Neural progenitor cell (in vitro differentiated cells): ENCODE measurements around the gene JAK3. TPM values are rescaled to one million over a fixed set of nuclear protein-coding genes. Genes with fewer than 3 reads are reported as not detected.

Experiments used
- DNase-seq: peaks from one replicate; pipeline ENCODE4 v3.0.0-alpha.2; 2016; ENCODE audit warnings: low spot score
- H2AFZ ChIP-seq: fragments of 200-600 bp; sonication (generic); replicated peaks from 2 replicates; pipeline ENCODE4 v1.6.1; 2016; ENCODE audit warnings: antibody characterized with exemption
- H3F3A ChIP-seq: fragments of 200-600 bp; sonication (generic); 2 replicates; pipeline ENCODE4 v1.6.1; 2016; ENCODE audit warnings: antibody characterized with exemption, low read depth
- H3K27ac ChIP-seq: fragments of 200-600 bp; sonication (generic); 2 replicates; pipeline ENCODE4 v1.5.1; 2016; ENCODE audit warnings: mild to moderate bottlenecking
- H3K27me3 ChIP-seq: fragments of 200-600 bp; sonication (generic); 2 replicates; pipeline ENCODE4 v1.6.1; 2016; ENCODE audit warnings: mild to moderate bottlenecking, moderate library complexity
- H3K36me3 ChIP-seq: fragments of 200-600 bp; sonication (generic); 2 replicates; pipeline ENCODE4 v1.5.1; 2016
- H3K4me1 ChIP-seq: fragments of 200-600 bp; sonication (generic); 2 replicates; pipeline ENCODE4 v1.6.1; 2016; ENCODE audit warnings: mixed run types
- H3K4me2 ChIP-seq: fragments of 200-600 bp; sonication (generic); 2 replicates; pipeline ENCODE4 v1.6.1; 2016
- H3K4me3 ChIP-seq: fragments of 200-600 bp; sonication (generic); 2 replicates; pipeline ENCODE4 v1.5.1; 2016
- H3K79me2 ChIP-seq: fragments of 200-600 bp; sonication (generic); 2 replicates; pipeline ENCODE4 v1.6.1; 2016; ENCODE audit warnings: low read depth
- H3K9ac ChIP-seq: fragments of 200-600 bp; sonication (generic); 2 replicates; pipeline ENCODE4 v1.6.1; 2016
- H3K9me3 ChIP-seq: fragments of 200-600 bp; sonication (generic); 2 replicates; pipeline ENCODE4 v1.5.1; 2016; ENCODE audit warnings: low read depth
- H4K20me1 ChIP-seq: fragments of 200-600 bp; sonication (generic); 2 replicates; pipeline ENCODE4 v1.6.1; 2016; ENCODE audit warnings: low read depth
- H3K27ac Mint-ChIP-seq: 3 replicates; pipeline ENCODE4 v1.8.0; 2021; ENCODE audit warnings: mixed read lengths
- H3K27me3 Mint-ChIP-seq: 2 replicates; pipeline ENCODE4 v1.8.0; 2022; ENCODE audit warnings: low read depth, mild to moderate bottlenecking, inconsistent platforms, moderate library complexity, mixed read lengths; ENCODE audit not compliant: insufficient read depth
- H3K36me3 Mint-ChIP-seq: 3 replicates; pipeline ENCODE4 v1.8.0; 2021; ENCODE audit warnings: mixed read lengths
- H3K4me1 Mint-ChIP-seq: 3 replicates; pipeline ENCODE4 v1.8.0; 2021; ENCODE audit warnings: mixed read lengths
- H3K4me3 Mint-ChIP-seq: 3 replicates; pipeline ENCODE4 v1.8.0; 2021; ENCODE audit warnings: mild to moderate bottlenecking, moderate library complexity, mixed read lengths
- H3K9me3 Mint-ChIP-seq: 3 replicates; pipeline ENCODE4 v1.8.0; 2020; ENCODE audit warnings: mixed read lengths
- CTCF ChIP-seq: fragments of 200-600 bp; sonication (generic); IDR thresholded peaks from 2 replicates; pipeline ENCODE4 v1.5.1; 2017; ENCODE audit warnings: antibody characterized with exemption, mild to moderate bottlenecking
- EZH2 ChIP-seq: fragments of 200-600 bp; sonication (generic); IDR thresholded peaks from 2 replicates; pipeline ENCODE4 v1.6.1; 2017; ENCODE audit warnings: antibody characterized with exemption, mild to moderate bottlenecking, moderate library complexity
- EZH2phosphoT487 ChIP-seq: fragments of 200-600 bp; sonication (generic); IDR thresholded peaks from 2 replicates; pipeline ENCODE4 v1.6.1; 2017; ENCODE audit warnings: antibody characterized with exemption
- total RNA-seq: library from RNA; depleted of rRNA; stranded (reverse); fragments of >200 nt; gene quantifications from 2 replicates; pipeline ENCODE4 v1.2.3, GENCODE V29; 2015; ENCODE audit warnings: low replicate concordance

Gene JAK3
- total RNA-seq, 1 donor from 2014 or later, result 3.4 TPM

- Mint-ChIP-seq H3K4me1 (peaks cover 27% of the 10 kb centered on the region), H3K36me3 (no peaks in the 10 kb centered on the region), H3K9me3 (no peaks in the 10 kb centered on the region), H3K27me3 (peaks cover 13% of the 10 kb centered on the region), H3K27ac (no peak overlapping the region), H3K4me3 (peak overlapping the region; percentile 28)
- TF ChIP-seq EZH2phosphoT487 (no peak), EZH2 (no peak), CTCF (no peak)
- H4K20me1 ChIP-seq, result no peaks in the 10 kb centered on the region
- H3K27ac ChIP-seq, result no peak overlapping the region
- H3K4me2 ChIP-seq, result no peak overlapping the region
- no peak overlapping the region for H2AFZ ChIP-seq
- H3F3A ChIP-seq, result peaks cover 3% of the 10 kb centered on the region
- no peak overlapping the region for H3K4me3 ChIP-seq
- DNase-seq, result no peak
- H3K4me1 ChIP-seq, result peaks cover 10% of the 10 kb centered on the region
- H3K9me3 ChIP-seq, result no peaks in the 10 kb centered on the region
- H3K9ac ChIP-seq, result no peak overlapping the region
- peaks cover 56% of the 10 kb centered on the region for H3K27me3 ChIP-seq
- H3K79me2 ChIP-seq, result no peaks in the 10 kb centered on the region
- H3K36me3 ChIP-seq, result no peaks in the 10 kb centered on the region
Measured at GRCh38 chr19:17840019-17840418, 7.8 kb downstream of the JAK3 start.

GRCh38 chr19:17837972-17838371 is 9.8 kb downstream of the JAK3 start:
- no peaks in the 10 kb centered on the region for H3K36me3 Mint-ChIP-seq

GRCh38 chr19:17836530-17836929 is 11.3 kb downstream of the JAK3 start:
- Mint-ChIP-seq H3K9me3 (no peaks in the 10 kb centered on the region), H3K36me3 (no peaks in the 10 kb centered on the region), H3K27me3 (peaks cover 14% of the 10 kb centered on the region), H3K27ac (no peak overlapping the region), H3K4me3 (no peak overlapping the region), H3K4me1 (peaks cover 32% of the 10 kb centered on the region)
- peaks cover 4% of the 10 kb centered on the region for H4K20me1 ChIP-seq
- no peak overlapping the region for H3K27ac ChIP-seq
- H3K27me3 ChIP-seq, result peaks cover 43% of the 10 kb centered on the region
- no peaks in the 10 kb centered on the region for H3K9me3 ChIP-seq
- DNase-seq, result no peak
- no peak overlapping the region for H3K4me3 ChIP-seq
- no peaks in the 10 kb centered on the region for H3K79me2 ChIP-seq
- TF ChIP-seq CTCF, result no peak
- peaks cover 19% of the 10 kb centered on the region for H3F3A ChIP-seq
- no peak overlapping the region for H3K9ac ChIP-seq
- H3K36me3 ChIP-seq, result no peaks in the 10 kb centered on the region
- H3K4me1 ChIP-seq, result peaks cover 19% of the 10 kb centered on the region
- no peak overlapping the region for H3K4me2 ChIP-seq
- H2AFZ ChIP-seq, result no peak overlapping the region

More at GRCh38 chr19:17837972-17838371, 9.8 kb downstream of the JAK3 start:
- Histone ChIP-seq H3F3A (peaks cover 14% of the 10 kb centered on the region), H3K27ac (no peak overlapping the region), H3K9ac (no peak overlapping the region), H3K4me1 (peaks cover 17% of the 10 kb centered on the region), H3K9me3 (no peaks in the 10 kb centered on the region), H4K20me1 (no peaks in the 10 kb centered on the region), H3K79me2 (no peaks in the 10 kb centered on the region), H3K36me3 (no peaks in the 10 kb centered on the region), H3K27me3 (peaks cover 43% of the 10 kb centered on the region), H3K4me2 (no peak overlapping the region), H3K4me3 (no peak overlapping the region), H2AFZ (no peak overlapping the region)
- DNase-seq, result no peak
- TF ChIP-seq CTCF, result no peak
- no peak for TF ChIP-seq EZH2
- no peak for TF ChIP-seq EZH2phosphoT487
- Mint-ChIP-seq H3K9me3 (no peaks in the 10 kb centered on the region), H3K4me3 (no peak overlapping the region), H3K4me1 (peaks cover 30% of the 10 kb centered on the region), H3K27ac (no peak overlapping the region), H3K27me3 (peaks cover 11% of the 10 kb centered on the region)
